NCI-H2196 treated with DMSO at 0.1 percent for 48 hours (cell line): Measurements from ENCODE around the gene SLC28A3.
A peak's percentile ranks its signal among the peaks of the same experiment; 100 is the strongest.

ENCODE experiments used
- DNase-seq: peaks from one replicate; lab custom pipeline; 2025; ENCODE audit not compliant: unreplicated experiment; lab: John Stamatoyannopoulos, UW

Gene SLC28A3

DNA sequence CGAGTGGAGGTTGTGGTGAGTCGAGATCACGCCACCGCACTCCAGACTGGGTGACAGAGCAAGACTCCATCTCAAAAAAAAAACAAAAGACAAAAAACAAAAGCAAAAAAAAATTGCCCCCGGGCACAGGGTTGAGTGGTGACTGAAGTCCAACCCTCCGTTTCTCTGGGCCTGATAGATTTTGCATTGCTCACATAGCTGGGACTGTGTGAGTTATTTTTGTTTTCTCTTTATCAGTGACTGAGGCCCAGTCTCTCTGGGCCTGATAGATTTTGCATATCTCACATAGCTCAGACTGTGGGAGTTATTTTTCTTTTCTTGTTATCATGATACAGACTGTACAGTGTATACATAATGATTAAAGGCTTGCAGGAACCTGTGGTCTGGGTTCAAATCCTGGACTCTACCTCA lies 2.6 kb upstream of the SLC28A3 start:
- no peak for DNase-seq

DNA sequence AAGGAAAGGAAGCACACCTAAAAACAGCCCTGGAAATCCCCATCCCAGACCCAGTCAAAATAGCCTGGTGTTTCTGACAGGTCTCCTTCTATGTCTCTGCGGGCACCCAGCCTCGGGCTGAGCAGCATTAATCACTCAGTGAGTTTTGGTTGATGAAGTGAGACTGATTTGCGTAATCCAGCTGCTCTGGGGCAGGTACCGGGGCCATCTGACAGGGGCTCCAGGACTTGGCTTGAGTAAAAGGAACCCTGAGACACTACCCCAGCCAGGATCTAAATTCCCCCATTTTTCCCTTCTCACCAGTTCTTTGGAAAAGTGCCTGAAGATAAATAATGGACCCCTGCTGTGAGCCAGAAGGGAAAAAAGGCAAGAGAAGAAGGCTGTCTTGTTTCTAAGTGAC lies 596 bp downstream of the SLC28A3 start:
- DNase-seq: no peak

DNA sequence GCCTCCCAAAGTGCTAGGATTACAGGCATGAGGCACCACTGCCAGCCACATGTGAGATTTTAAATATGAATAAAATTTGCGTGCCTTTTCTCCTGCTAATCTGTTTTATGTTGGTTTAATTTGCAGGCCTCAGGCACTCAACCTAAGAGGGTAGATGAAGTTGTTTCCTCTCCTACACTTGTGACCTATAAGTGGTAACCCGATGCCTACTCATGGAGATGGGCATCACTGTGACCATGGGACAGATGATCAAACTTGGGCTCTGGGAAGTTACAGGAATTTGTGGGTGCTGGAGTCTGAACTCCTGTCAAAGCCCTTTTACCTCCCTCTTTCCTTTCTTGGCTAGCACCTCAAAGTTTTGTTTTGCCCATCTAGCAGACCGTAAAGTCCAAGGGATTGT lies 1.1 kb downstream of the SLC28A3 start:
- no peak for DNase-seq

DNA sequence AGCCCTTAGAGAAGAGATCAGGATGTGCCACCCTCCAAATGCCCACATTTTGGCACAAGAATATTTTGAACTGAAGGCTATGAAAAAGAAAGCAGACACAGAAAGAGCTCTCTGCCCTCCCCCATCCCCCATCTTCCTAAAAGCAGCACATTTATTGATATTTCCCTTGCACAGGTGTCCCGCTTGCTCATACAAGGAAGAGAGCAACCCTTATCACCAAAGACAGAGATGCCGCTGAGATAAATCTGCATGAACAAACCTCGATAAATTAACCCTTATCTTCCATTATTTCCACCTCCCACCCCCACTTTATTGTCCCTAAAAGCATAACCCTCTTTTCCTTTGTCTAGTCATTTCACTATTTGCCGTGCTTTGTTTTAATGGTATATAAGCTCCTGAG lies 1.8 kb downstream of the SLC28A3 start:
- DNase-seq: no peak

DNA sequence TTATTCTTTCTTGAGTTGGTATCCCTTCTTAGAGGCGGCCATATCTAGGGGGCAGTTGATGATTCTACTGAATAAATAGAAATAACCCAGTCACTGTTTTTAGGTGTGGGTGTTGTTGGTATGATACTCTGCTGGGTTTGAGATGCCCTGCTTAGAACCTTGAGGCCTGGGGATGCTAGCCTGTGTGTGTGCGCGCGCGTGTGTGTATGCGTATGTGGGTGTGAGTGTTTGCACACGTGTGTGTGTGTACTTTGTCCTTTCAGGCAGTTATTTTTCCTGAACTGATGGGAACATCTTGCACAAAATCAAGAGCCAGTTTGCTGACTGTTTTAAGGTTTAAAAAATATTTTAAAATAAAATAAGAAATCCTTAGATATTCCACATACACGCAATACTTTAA lies 3.3 kb downstream of the SLC28A3 start:
- DNase-seq: no peak

DNA sequence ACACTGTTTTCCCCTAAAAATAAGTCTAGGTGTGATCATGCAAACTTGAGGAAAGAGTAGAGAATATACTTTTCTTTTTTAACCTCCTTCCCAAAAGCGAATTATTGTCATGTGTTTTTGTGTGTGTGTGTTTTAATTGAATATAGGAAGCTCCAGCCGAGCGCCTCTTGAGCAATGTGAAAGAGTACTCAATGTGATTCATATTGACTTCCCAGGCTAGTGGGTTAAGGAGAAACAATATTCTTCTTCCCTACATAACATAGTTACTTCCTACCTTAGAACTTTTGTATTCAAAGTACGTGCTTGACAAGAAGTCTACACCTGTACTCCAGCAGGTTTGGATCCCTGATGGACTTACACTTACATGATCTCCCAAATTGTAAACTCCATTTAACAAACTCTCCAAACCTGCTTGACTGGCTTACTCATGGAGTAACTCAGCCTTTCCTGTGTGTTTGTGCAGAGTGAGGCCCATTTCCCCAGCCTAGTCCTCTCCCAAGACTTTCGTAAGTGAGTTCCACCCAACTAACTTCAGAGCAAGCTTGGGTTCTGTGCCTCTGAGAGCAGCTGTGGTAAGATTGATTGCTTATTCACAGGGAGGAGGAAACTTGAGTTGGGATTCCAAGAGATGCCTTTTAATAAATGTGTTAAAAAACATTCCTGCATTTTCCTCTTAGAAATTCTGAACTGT lies 9.3 kb downstream of the SLC28A3 start:
- no peak for DNase-seq

DNA sequence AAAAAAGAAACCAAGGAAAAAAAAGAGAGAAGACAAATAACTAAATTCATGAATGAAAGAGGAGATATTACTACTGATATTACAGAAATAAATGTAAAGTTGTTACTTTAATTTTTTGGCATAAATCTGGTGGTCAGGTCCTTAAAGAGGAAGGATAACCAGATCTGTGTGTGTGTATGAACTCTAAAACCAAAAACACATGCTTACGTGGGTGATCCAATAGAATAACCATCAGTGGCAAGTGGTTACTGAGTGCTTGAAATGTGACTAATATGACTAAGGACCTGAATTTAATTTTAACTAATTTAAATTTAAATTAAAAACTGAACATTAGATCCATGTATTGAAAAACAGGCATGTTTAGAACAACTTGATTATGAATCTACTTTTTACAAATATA lies 10.3 kb downstream of the SLC28A3 start:
- DNase-seq: no peak

DNA sequence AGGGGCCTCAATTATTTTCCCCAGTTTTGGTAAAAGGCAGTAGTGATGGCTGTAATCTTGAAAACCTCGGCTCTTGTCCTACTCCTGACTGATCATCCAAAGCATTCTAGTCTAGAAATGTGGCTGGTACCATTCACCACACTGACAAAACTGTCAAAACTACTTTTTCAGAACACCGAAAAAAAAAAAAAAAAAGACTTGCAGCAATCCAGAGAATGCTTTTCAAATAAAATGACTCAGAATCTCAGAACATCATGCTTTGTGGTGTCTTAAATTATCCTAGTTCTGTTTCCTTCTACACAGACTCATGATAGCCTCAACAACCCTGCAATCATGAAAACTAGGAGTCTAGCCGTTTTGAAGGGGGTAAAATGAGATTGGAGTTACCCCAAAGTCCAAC lies 13.4 kb downstream of the SLC28A3 start:
- no peak for DNase-seq

DNA sequence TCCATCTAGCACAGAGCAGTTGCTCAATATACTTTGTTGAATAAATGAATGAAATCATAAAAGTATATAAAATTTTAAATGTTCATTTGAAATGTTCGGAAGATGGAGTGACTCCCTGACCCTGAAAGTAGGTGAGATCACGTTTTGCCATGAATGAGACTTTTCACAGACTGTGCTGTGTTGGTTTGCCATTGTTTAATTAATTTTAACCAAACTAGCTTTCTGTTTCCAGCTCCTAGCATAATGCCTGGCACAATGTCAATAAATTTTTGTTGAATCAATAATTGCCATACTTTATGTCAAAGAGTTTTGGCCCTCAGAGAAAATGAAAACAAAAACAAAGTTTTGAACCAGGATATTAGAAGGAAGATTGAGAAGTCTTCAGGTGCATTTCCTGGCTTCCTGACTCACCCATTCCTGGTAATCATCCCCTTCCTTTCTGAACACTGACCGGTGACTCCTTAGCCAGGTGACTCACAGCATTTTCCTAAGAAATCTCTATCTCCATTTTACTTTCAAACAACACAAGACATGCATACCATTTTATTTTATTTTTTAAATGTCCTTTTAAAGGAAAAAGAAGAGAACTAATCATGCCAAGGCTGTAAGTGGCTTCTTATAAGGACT lies 15.1 kb downstream of the SLC28A3 start:
- DNase-seq: no peak

DNA sequence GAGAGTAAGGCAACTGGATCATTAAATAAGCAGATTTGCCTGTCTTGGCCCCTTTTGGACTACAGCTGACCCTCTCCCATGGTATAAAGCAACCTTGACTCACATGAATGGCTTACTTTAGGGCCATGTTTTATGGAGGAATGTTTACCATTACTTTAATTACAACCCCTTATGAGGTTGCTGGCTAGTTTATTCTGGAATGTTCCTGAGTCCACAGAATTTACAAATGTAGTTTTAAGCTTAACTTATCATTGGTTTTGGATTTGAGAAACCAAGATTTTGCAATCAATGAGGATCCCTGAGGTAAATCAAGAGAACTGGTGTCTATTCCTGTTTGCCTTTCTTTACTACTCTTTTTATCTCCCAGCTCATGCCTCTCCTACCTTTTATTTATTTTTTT lies 15.7 kb downstream of the SLC28A3 start:
- DNase-seq: no peak

DNA sequence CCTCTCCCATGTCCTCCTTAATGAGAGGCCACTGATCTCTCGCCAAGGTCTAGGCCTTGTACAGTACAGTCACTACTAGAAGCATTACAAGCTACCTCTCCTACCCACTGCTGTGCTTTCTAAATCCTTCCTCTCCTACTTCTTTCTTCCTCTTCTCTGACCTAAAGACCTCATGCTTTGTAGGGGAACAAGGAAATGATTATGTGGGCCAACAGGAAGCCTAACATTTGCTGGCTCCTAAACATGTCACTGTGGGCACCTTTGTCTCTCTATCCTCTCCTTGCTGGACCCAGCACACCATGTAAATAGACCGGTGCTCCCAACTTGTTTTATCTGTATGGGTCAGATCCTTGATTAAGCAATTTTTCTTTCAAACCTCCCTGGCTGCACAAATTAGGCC lies 16.7 kb downstream of the SLC28A3 start:
- DNase-seq: no peak

DNA sequence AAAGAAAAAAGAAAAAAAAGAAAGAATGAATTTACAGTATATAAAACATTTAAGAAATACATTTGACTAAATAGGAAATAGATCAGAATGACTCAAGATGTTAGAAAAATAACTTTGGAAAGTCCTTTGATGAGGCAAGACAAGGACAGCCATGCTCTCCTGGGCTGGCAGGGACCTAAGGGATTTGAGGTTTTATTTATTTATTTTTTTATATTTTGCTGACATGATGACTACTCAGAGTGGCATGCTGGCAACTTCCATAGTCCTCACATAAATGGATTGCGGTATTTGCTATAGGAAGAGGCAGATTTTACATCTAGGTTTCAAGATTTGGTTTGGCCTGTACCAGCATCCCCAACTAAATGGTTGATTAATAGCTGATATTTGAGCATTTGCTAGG lies 17.7 kb downstream of the SLC28A3 start:
- no peak for DNase-seq

DNA sequence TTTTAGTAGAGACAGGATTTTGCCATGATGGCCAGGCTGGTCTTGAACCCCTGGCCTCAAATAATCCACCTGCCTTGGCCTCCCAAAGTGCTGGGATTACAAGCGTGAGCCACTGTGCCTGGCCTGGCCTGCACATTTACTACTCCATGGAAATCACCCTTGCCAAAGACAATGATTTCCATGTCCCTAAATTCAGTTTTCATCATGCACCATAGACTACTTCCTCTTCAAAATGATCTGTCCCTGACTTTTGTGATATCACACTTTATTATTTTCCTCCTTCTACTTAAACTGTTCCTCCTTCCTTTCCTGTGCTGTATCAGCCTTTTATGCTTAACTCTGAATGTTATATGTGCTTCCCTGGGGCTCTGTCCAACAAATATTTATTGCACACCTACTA lies 20.3 kb downstream of the SLC28A3 start:
- DNase-seq: no peak

DNA sequence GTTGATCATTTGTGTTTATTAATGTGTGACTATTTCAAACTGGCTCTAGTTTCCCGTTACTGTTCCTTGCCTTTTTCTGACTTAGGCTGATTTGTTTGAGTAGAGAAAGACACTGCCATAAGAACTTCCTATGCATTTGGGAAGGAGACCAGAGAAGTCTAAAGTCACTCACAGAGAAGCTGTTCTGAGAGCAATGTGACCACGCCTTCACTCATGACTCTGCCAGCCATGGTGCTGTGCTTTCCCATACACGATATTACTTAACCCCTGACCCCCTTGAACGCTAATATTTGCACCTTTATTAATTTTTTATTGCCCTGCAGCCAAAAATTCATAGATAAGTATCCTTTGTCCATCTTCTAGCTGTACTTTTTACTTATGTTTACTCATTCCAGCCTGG lies 20.9 kb downstream of the SLC28A3 start:
- DNase-seq: no peak

DNA sequence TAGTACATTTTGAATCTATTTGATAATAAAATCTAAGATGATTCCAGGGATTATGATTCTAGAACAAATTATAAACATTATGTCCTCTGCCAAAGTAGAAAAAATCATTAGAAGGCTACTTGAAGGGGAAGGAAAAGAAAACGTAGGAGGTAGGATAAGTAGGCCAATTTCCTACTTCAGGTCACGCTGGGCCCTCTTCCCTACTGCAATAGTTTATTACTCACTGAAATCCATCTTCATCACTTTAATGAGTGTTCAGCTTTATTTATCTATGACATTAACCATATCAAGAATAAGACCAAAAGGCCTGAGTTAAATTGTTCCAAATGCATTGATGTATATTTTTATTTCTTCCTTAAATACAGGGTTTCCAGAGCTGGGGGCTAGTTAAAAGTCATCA lies 21.6 kb downstream of the SLC28A3 start:
- DNase-seq: no peak

DNA sequence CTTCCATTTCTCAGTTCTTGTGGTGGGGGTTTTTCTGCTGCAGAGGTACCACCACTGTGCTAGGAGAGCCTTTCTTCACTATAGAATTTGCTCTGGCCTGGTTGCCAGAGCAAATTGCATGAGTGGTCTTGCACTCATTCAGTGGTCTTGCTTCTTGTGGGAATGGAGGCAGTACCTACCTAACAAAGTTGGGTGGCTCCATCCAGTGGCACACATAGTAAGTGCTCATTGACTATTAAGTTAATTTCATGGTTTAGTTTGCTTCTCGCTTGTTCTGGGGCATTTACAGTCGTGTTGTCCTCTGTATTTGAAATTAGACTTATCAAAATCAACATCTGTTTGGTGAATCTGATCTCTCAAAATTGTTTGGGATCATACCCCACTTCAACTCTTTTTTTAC lies 23.0 kb downstream of the SLC28A3 start:
- DNase-seq: no peak

DNA sequence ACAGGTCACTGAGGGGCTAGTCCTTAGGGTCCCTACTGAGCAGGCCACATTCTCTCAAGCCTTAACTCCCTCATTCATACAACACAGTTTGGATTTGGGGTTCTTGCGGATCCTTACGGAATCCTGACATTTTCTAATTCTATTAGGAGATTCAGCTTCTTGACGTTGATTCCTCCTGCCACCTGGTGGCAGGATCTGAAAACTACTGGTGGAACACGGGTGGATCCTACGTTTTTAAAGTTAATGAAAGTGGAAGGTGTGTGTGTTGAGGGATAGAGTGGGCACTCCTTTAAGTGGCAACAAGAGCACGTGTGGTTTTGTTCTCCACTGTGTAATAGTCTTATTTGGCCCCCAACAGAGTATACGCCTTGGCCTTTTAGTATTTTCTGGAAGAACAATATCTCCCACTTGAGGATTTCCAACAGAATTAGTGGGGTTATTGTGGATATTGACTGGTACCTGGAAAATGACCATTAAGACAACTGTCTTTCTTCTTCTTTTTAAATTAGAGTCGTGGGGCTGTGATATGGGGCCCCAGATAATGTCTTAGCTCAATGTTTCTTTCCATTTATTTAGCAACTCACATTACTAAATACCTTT lies 25.2 kb downstream of the SLC28A3 start:
- DNase-seq: peak; percentile 5

DNA sequence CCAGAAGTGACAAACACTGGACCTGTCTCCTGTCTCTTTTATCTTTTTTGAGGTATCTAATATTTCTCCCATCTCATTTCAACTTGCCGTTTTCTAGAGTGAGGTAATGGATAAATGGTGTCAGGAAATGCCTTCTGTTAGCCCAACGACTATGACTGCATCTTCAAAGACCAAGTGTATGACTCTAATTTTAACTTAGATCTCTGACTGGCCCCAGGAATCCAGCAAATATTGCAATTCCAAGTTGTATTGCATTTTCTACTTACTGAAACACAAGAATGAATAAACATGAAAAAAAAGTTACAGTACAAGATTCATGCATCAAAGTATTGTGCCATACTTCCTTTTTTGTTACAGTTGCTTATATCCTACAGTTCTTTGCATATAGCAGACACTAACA lies 26.3 kb downstream of the SLC28A3 start:
- DNase-seq: no peak

DNA sequence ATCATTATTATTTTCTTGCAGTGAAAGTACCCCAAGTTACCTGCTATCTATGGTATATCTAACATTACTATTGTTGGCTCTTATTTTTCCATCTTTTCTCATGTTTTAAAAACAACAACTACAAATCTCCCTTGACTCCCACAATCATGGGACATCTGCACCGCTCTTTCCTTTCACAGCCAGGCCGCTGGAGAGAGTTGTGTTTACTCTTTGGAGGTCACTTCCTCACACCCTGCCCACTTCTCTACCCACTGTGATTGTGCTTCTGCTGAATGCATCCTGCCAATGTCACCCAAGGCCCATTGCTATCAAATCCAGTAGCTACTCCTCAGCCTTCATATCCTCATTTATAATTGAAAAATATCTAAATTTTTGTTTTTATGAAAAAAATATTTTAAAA lies 29.7 kb downstream of the SLC28A3 start:
- no peak for DNase-seq

DNA sequence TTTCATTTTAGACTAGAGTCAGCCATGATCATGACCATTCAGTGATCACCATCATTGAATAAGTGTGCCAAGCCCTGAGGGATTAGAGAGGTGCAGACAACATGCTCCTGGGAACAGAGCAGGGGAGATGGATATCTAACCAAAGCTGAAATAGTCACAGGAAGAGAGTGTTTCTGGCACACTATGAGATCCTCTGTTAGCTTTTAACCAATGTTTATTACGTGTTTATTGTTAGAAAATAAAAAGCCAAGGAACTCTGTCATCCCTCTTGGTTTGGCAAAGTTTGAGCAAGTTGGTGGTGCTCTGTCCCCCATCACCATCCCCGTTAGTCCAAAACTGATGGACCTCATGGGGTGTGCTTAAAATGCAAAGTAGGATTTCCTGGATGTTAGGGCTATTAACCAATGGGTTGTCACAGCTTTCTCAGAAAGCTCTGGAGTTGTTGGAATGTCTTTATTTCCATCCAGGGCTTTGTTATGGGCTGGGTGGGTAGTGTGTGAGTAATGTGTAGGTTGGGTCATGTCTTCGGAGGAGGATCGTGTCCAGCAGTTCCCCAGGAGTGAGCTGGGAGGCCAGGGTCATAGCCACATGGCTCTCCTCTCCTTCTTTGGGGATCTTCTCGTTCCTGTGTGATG lies 34.9 kb downstream of the SLC28A3 start:
- DNase-seq: no peak

DNA sequence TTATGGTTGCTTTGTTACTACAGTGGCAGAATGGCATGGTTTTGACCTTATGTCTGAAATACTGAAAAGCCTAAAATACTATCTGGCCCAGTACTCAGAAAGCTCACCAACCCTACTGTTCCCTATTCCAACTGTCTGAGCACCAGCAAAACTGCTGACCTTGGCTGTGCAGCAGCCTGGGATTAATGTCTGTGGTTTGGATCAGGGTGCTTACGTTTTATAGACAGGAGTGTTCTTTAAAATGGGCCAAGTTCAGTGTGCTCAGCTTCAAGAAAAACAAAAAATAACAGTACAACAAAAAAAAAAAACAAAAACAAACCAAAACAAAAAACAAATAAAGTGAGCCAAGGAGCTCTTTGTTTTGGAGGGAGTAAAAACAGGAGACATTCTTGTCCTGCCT lies 36.4 kb downstream of the SLC28A3 start:
- no peak for DNase-seq

DNA sequence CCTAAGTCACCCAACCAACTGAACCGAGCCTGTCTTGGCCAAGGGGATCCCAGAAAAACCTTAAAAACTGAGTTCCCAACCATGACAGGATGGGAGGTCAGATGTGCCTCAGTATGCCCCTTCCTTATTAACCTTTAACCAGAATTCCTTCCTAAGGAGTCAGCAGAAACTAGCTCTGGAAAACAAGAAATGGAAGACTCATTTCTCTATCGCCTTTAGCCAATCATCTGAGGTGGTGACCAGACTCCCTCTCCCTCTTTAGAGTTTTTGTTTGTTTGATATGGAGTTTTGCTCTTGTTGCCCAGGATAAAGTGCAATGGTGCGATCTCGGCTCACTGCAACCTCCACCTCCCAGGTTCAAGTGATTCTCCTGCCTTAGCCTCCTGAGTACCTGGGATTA lies 37.5 kb downstream of the SLC28A3 start:
- no peak for DNase-seq
